HepG2 (cell line): ENCODE data around the gene KCNK7. TPM values are rescaled to one million over a fixed set of nuclear protein-coding genes. Genes with fewer than 3 reads are reported as not detected.

Experiments used
- ATAC-seq: fragments of 200-7000 bp; cut with Tn5 transposase; 3 replicates; pipeline ENCODE4 v1.9.1; 2020; ENCODE audit warnings: mild to moderate bottlenecking, moderate library complexity
- BruUV-seq: library from RNA; stranded (reverse); fragments of 400-500 nt; replicated peaks from 2 replicates; lab custom pipeline; 2021; lab: Mats Ljungman, UMichigan
- CTCF ChIA-PET: fragments of 300-600 bp; formaldehyde crosslinking; extraction: SDS; loops from one replicate; lab custom pipeline; 2021; ENCODE audit warnings: low total read pairs, inconsistent platforms, low intra/inter-chr PET ratio; lab: Yijun Ruan, JAX
- POLR2A ChIA-PET: fragments of 350-600 bp; sonication (Branson Sonifier 250); formaldehyde crosslinking; loops from one replicate; lab custom pipeline; 2020; ENCODE audit warnings: antibody characterized with exemption, inconsistent platforms; lab: Yijun Ruan, JAX
- DNase-seq: peaks from one replicate; pipeline ENCODE4 v3.0.0-alpha.2; 2015; ENCODE audit warnings: low spot score
- FAIRE-seq: peaks from 3 replicates; lab custom pipeline; 2011; peaks lifted over from hg19 to GRCh38; lab: Jason Lieb, UNC
- H2AFZ ChIP-seq: one replicate; pipeline ENCODE4 v1.6.1; 2011; ENCODE audit warnings: low read length, inconsistent platforms
- H3K27ac ChIP-seq: fragments of 300-600 bp; 3 replicates; pipeline ENCODE4 v1.8.0; 2011; ENCODE audit warnings: mixed run types, mild to moderate bottlenecking, mixed read lengths, low read length, inconsistent platforms; ENCODE audit not compliant: insufficient read depth; ENCODE audit errors: extremely low read length
- H3K27me3 ChIP-seq, 2 experiments: fragments of 200-600 bp in 1 of 2; 2 replicates in 1 of 2; 3 replicates in 1 of 2; pipeline versions ENCODE4 v1.6.0 to v1.8.0; 2011; ENCODE audit warnings: low read length in 2 of 2, mild to moderate bottlenecking in 2 of 2, moderate library complexity in 2 of 2, inconsistent platforms in 1 of 2; ENCODE audit not compliant: insufficient read depth in 2 of 2, control insufficient read depth in 1 of 2
- H3K36me3 ChIP-seq, 2 experiments: fragments of 200-600 bp in 1 of 2; replicated peaks in 1 of 2; 2 replicates in 1 of 2; 3 replicates in 1 of 2; pipeline versions ENCODE4 v1.5.1 to v1.8.0; 2011; ENCODE audit warnings: low read length in 2 of 2, inconsistent platforms in 1 of 2; ENCODE audit not compliant: insufficient read depth in 2 of 2, control insufficient read depth in 1 of 2
- H3K4me1 ChIP-seq: 2 replicates; pipeline ENCODE4 v1.5.1; 2012; ENCODE audit warnings: low read length, inconsistent platforms; ENCODE audit not compliant: insufficient read depth
- H3K4me2 ChIP-seq: 2 replicates; pipeline ENCODE4 v1.6.0; 2011; ENCODE audit warnings: low read depth, low read length, inconsistent platforms
- H3K4me3 ChIP-seq, 3 experiments: fragments of 200-600 bp in 1 of 3; sonication (generic), shearing (Covaris generic) in 1 of 3; replicated peaks in 1 of 3; 2 replicates each; pipeline ENCODE4 v1.5.1; 2011 to 2016; ENCODE audit warnings: low read length in 3 of 3, inconsistent platforms in 2 of 3, low read depth in 2 of 3, mild to moderate bottlenecking in 2 of 3, control low read depth in 1 of 3, mixed read lengths in 1 of 3; ENCODE audit not compliant: insufficient read depth in 1 of 3
- H3K79me2 ChIP-seq: one replicate; pipeline ENCODE4 v1.6.1; 2011; ENCODE audit warnings: low read length, inconsistent platforms; ENCODE audit not compliant: insufficient read depth
- H3K9ac ChIP-seq: 2 replicates; pipeline ENCODE4 v1.6.0; 2011; ENCODE audit warnings: mild to moderate bottlenecking, low read depth, low read length, inconsistent platforms; ENCODE audit not compliant: insufficient read depth
- H3K9me3 ChIP-seq: 2 replicates; pipeline ENCODE4 v1.5.1; 2012; ENCODE audit warnings: mild to moderate bottlenecking, low read length
- H4K20me1 ChIP-seq: 2 replicates; pipeline ENCODE4 v1.6.0; 2011; ENCODE audit warnings: inconsistent platforms, mild to moderate bottlenecking, low read length, moderate library complexity; ENCODE audit not compliant: insufficient read depth
- AGO1 ChIP-seq: fragments of 200-400 bp; formaldehyde crosslinking; IDR thresholded peaks from 2 replicates; pipeline ENCODE4 v1.6.1; 2017; ENCODE audit warnings: mild to moderate bottlenecking, low read depth, low read length, moderate library complexity; ENCODE audit not compliant: poor library complexity, severe bottlenecking
- HNF4G ChIP-seq, 2 experiments: sonication (generic) in 1 of 2; formaldehyde crosslinking in 1 of 2; IDR thresholded peaks; 2 replicates each; pipeline versions ENCODE4 v1.4.0 to v1.6.1; 2011 to 2020; ENCODE audit warnings: borderline replicate concordance in 2 of 2, low read depth in 2 of 2, mild to moderate bottlenecking in 2 of 2, low read length in 1 of 2, missing genetic modification reagents in 1 of 2, moderate library complexity in 1 of 2
- MAZ ChIP-seq, 2 experiments: sonication (generic) in 1 of 2; formaldehyde crosslinking in 1 of 2; IDR thresholded peaks; 2 replicates each; pipeline versions ENCODE4 v1.5.0 to v1.6.1; 2012 to 2020; ENCODE audit warnings: low read depth in 2 of 2, mild to moderate bottlenecking in 2 of 2, borderline replicate concordance in 1 of 2, improper control_type of control experiment in 1 of 2, low read length in 1 of 2, missing genetic modification reagents in 1 of 2, moderate library complexity in 1 of 2
- NFATC3 ChIP-seq: sonication (generic); formaldehyde crosslinking; IDR thresholded peaks from 2 replicates; pipeline ENCODE4 v1.5.1; 2020; ENCODE audit warnings: mild to moderate bottlenecking, missing genetic modification reagents
- NFE2L1 ChIP-seq: sonication (generic); formaldehyde crosslinking; IDR thresholded peaks from 2 replicates; pipeline ENCODE4 v1.4.0; 2020; ENCODE audit warnings: missing genetic modification reagents, mild to moderate bottlenecking, borderline replicate concordance
- TMF1 ChIP-seq: sonication (generic); formaldehyde crosslinking; IDR thresholded peaks from 2 replicates; pipeline ENCODE4 v1.8.1; 2022; ENCODE audit warnings: low read depth, missing genetic modification reagents
- ZNF253 ChIP-seq: sonication (generic); formaldehyde crosslinking; IDR thresholded peaks from 2 replicates; pipeline ENCODE4 v1.8.0; 2022; ENCODE audit warnings: mild to moderate bottlenecking, missing genetic modification reagents, borderline replicate concordance
- ZNF777 ChIP-seq: sonication (generic); formaldehyde crosslinking; IDR thresholded peaks from 2 replicates; pipeline ENCODE4 v1.4.0; 2020; ENCODE audit warnings: missing genetic modification reagents
- WGBS: methylation state at CpG from one replicate; pipeline ENCODE4 v1.1.6; 2017; ENCODE audit warnings: low lambda C conversion rate; 5-methylcytosine and 5-hydroxymethylcytosine counted together
- in situ Hi-C: cut with HindIII; loops from 2 replicates; pipeline ENCODE4 v1.10.0; 2017; ENCODE audit warnings: low pct_unique_long_range_greater_than_20kb; ENCODE audit not compliant: extremely low pct_ligation_motif_present
- intact Hi-C: fragments of 100-400 bp; cut with micrococcal nuclease; formaldehyde crosslinking; loops from one replicate; pipeline ENCODE4 v1.10.0; 2022; ENCODE audit not compliant: unreplicated experiment
- polyA plus RNA-seq, 8 experiments: library from polyadenylated mRNA; depleted of rRNA in 3 of 8; stranded (reverse) in 7 of 8; unstranded in 1 of 8; fragments of >200 nt; fragmentation: Illumina TruSeq in 4 of 8; extraction: Trizol in 4 of 8; gene quantifications; 2 replicates each; pipeline versions ENCODE4 v1.2.1 to v1.2.3, GENCODE V29; 2011 to 2016; ENCODE audit warnings: low read depth in 4 of 8, missing spikeins in 1 of 8, mixed read lengths in 1 of 8; ENCODE audit not compliant: insufficient read depth in 1 of 8
- total RNA-seq, 5 experiments: library from RNA; depleted of rRNA; stranded (reverse); fragments of >200 nt; fragmentation: Illumina TruSeq; extraction: Trizol; gene quantifications; 2 replicates each; pipeline ENCODE4 v1.2.3, GENCODE V29; 2016; ENCODE audit warnings: low read depth in 1 of 5
- TF ChIP-seq, protein P1 (sequence below): IDR thresholded peaks from 2 replicates; pipeline ENCODE4 v1.6.1; 2016
- TF ChIP-seq, protein P2 (sequence below): sonication (generic); formaldehyde crosslinking; IDR thresholded peaks from one replicate; pipeline ENCODE4 v1.5.1; 2020; ENCODE audit warnings: mild to moderate bottlenecking, missing genetic modification reagents; ENCODE audit errors: not compliant biosample characterization

The KCNK7 gene
- total and polyA plus RNA-seq, 2 of the 13 experiments (the other 11 are each of a cell fraction or from before 2014, with no cell fraction given) = 0.11 TPM; not detected in 1

DNA sequence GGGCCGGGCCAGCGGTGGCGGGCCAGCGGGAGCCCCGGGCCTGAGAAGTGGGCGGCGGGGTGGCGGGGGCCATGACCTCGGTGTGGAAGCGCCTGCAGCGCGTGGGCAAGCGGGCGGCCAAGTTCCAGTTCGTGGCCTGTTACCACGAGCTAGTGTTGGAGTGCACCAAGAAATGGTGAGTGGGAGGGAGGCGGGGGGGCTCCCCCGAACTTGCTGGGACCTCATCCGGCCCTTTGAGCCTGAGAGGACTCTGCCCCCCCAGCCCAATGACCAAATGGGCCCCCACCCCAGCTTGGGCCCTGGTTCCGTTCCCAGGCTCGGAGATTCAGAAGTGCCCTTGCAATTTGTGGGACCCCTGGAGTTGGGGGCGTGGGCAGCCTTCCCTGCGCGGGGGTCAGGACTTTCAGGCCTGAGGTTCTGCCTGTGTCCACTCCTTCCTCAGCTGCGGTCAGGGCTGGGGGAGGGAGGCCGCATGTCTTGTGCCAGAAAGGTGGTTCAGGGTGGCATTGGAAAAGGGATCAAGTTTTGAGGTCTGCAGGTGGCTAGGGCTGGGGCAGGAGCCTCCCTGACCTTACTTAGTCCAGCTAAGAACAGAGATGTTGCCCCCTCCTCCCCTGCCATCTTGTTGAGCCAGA lies 19.3 kb downstream of the KCNK7 start:
- ATAC-seq = no peak
- intact Hi-C loops (no loop called here), in situ Hi-C loops (loop anchor here (5.0 kb wide), 1 partner anchor 36 kb away; the partner anchor contains the start of gene MAP3K11)
- FAIRE-seq = no peak
- DNase-seq = no peak
- WGBS = 0% methylated on average over 3 of the region's 26 CpGs
- H3K4me3 ChIP-seq = peak overlapping the region; percentile 69 to 77 (median 73)
- peaks cover 9% of the 10 kb centered on the region for H3K79me2 ChIP-seq
- no peaks in the 10 kb centered on the region for H3K9me3 ChIP-seq
- peak overlapping the region; percentile 89 for H3K4me2 ChIP-seq
- H4K20me1 ChIP-seq = no peaks in the 10 kb centered on the region
- H3K27me3 ChIP-seq = no peaks in the 10 kb centered on the region
- ChIA-PET CTCF (no interaction called here), POLR2A (interaction anchor here (0.6 to 2.1 kb wide), 9 partner anchors 12 to 534 kb away, joined by 3 to 11 read pairs (median 6); no protein-coding TSS in a partner anchor)
- BruUV-seq = no TSS peak
- H3K9ac ChIP-seq = peak overlapping the region; percentile 71
- peaks cover 3 to 9% of the 10 kb centered on the region in 2 experiments; a peak in 2 of 5 replicates for H3K36me3 ChIP-seq
- no peak overlapping the region for H3K27ac ChIP-seq
- H2AFZ ChIP-seq = no peak overlapping the region
- peaks cover 50% of the 10 kb centered on the region for H3K4me1 ChIP-seq
- TF ChIP-seq ZNF777 (peak; percentile 47; the same call in 1 of the 2 replicates), AGO1 (peak; percentile 7), NFATC3 (CRISPR knock-in tag) (0 out of 2 replicates have a peak, but pooled peaks have one; percentile 47), TMF1 (CRISPR knock-in tag) (peak; percentile 63; the same call in 1 of the 2 replicates), ZNF253 (CRISPR knock-in tag) (no peak), NFE2L1 (no peak), MAZ (IDR thresholded peaks at IDR 0.05; ENCODE audit: borderline replicate concordance, low read depth, low read length) (no peak), MAZ (CRISPR knock-in tag; IDR thresholded peaks at IDR 0.05; ENCODE audit: low read depth) (peak; percentile 21; the same call in 1 of the 2 replicates), HNF4G (IDR thresholded peaks at IDR 0.05; ENCODE audit: borderline replicate concordance, low read depth, low read length) (0 out of 2 replicates have a peak, but pooled peaks have one; percentile 12), HNF4G (CRISPR knock-in tag; IDR thresholded peaks at IDR 0.05; ENCODE audit: borderline replicate concordance, low read depth) (no peak)
- TF ChIP-seq, protein P1, sequence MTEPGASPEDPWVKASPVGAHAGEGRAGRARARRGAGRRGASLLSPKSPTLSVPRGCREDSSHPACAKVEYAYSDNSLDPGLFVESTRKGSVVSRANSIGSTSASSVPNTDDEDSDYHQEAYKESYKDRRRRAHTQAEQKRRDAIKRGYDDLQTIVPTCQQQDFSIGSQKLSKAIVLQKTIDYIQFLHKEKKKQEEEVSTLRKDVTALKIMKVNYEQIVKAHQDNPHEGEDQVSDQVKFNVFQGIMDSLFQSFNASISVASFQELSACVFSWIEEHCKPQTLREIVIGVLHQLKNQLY (CRISPR knock-in tag) = no peak
- TF ChIP-seq, protein P2, sequence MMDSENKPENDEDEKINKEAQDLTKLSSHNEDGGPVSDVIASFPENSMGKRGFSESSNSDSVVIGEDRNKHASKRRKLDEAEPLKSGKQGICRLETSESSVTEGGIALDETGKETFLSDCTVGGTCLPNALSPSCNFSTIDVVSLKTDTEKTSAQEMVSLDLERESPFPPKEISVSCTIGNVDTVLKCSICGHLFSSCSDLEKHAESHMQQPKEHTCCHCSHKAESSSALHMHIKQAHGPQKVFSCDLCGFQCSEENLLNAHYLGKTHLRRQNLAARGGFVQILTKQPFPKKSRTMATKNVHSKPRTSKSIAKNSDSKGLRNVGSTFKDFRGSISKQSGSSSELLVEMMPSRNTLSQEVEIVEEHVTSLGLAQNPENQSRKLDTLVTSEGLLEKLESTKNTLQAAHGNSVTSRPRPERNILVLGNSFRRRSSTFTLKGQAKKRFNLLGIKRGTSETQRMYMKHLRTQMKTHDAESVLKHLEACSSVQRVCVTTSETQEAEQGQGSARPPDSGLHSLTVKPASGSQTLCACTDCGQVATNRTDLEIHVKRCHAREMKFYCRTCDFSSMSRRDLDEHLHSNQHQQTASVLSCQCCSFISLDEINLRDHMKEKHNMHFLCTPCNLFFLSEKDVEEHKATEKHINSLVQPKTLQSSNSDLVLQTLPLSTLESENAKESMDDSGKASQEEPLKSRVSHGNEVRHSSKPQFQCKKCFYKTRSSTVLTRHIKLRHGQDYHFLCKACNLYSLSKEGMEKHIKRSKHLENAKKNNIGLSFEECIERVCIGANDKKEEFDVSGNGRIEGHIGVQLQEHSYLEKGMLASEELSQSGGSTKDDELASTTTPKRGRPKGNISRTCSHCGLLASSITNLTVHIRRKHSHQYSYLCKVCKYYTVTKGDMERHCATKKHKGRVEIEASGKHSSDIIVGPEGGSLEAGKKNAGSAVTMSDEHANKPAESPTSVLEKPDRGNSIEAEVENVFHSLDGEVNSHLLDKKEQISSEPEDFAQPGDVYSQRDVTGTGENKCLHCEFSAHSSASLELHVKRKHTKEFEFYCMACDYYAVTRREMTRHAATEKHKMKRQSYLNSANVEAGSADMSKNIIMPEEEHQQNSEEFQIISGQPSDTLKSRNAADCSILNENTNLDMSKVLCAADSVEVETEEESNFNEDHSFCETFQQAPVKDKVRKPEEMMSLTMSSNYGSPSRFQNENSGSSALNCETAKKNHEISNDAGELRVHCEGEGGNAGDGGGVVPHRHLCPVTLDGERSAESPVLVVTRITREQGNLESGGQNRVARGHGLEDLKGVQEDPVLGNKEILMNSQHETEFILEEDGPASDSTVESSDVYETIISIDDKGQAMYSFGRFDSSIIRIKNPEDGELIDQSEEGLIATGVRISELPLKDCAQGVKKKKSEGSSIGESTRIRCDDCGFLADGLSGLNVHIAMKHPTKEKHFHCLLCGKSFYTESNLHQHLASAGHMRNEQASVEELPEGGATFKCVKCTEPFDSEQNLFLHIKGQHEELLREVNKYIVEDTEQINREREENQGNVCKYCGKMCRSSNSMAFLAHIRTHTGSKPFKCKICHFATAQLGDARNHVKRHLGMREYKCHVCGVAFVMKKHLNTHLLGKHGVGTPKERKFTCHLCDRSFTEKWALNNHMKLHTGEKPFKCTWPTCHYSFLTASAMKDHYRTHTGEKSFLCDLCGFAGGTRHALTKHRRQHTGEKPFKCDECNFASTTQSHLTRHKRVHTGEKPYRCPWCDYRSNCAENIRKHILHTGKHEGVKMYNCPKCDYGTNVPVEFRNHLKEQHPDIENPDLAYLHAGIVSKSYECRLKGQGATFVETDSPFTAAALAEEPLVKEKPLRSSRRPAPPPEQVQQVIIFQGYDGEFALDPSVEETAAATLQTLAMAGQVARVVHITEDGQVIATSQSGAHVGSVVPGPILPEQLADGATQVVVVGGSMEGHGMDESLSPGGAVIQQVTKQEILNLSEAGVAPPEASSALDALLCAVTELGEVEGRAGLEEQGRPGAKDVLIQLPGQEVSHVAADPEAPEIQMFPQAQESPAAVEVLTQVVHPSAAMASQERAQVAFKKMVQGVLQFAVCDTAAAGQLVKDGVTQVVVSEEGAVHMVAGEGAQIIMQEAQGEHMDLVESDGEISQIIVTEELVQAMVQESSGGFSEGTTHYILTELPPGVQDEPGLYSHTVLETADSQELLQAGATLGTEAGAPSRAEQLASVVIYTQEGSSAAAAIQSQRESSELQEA = peak; percentile 53
